ENCODE data around the gene PHLPP1.

- TF ChIP-seq CTCF (IDR thresholded peaks at IDR 0.05) (no peak), ZFX (IDR thresholded peaks at IDR 0.05; ENCODE audit: borderline replicate concordance) (no peak)
These were observed 36.4 kb upstream of the PHLPP1 start for GRCh38 chr18:62678847-62679485.

Measured in 22Rv1 (cell line).